GM12892 (cell line): ENCODE measurements around the gene GGTLC2.

ENCODE experiments used
- POLR2A ChIP-seq: IDR thresholded peaks from 2 replicates; pipeline ENCODE4 v1.6.1; 2011; ENCODE audit warnings: low read depth, low read length, control low read depth
- POLR2AphosphoS5 ChIP-seq: IDR thresholded peaks from 2 replicates; pipeline ENCODE4 v1.6.1; 2011; ENCODE audit warnings: low read depth, low read length, control low read depth
- TAF1 ChIP-seq: IDR thresholded peaks from 2 replicates; pipeline ENCODE4 v1.6.1; 2011; ENCODE audit warnings: low read depth, mild to moderate bottlenecking, control low read depth, low read length, borderline replicate concordance

DNA sequence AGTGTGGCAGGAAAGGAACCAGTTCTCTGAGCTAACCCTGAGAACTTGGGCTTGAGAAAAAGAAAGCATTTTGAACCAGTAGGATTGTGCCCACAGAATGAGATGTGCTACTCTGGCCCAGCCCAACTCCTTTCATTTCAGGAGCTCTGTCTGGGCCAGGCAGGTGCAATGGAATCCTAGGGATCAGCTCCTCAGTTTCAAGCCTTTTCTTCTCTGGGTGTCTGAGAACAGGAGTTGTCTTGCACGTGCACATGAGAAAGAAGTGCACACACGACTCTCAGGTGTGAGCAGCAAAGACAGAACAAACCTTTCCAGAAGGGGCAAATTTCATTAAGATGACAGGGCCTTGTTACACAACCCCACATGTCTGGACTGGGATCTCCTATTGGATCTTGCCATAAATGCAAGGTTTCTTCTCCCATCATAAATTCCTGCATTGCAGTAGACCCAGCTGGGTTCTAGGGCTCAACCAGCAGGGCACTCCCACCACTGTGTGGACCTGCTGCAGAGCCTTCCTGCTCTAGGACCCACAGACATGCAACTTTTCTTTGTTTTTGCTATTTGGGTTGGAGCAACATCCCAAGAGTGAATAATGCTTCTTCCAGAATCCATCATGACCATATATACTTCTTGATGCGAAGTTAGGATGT lies 24.5 kb upstream of the GGTLC2 start:
- no peak for TF ChIP-seq POLR2AphosphoS5
- TF ChIP-seq POLR2A = no peak
- TF ChIP-seq TAF1 = no peak
